HEK293T (cell line): ENCODE results near the gene MR1.

ENCODE experiments used
- BHLHE40 ChIP-seq: fragments of 450-650 bp; IDR thresholded peaks from 2 replicates; pipeline ENCODE4 v1.6.1; 2016; ENCODE audit warnings: mild to moderate bottlenecking, moderate library complexity, borderline replicate concordance
- ELF4 ChIP-seq: fragments of 450-650 bp; IDR thresholded peaks from 2 replicates; pipeline ENCODE4 v1.6.1; 2017; ENCODE audit warnings: antibody characterized with exemption
- FOXM1 ChIP-seq: fragments of 450-650 bp; IDR thresholded peaks from 2 replicates; pipeline ENCODE4 v1.6.1; 2017; ENCODE audit warnings: mild to moderate bottlenecking, borderline replicate concordance
- HDGF ChIP-seq: fragments of 450-650 bp; IDR thresholded peaks from 2 replicates; pipeline ENCODE4 v1.6.1; 2017; ENCODE audit warnings: antibody characterized with exemption, borderline replicate concordance
- LEF1 ChIP-seq: fragments of 450-650 bp; IDR thresholded peaks from 2 replicates; pipeline ENCODE4 v1.6.1; 2017; ENCODE audit warnings: mild to moderate bottlenecking, borderline replicate concordance
- TARDBP ChIP-seq: fragments of 450-650 bp; IDR thresholded peaks from 2 replicates; pipeline ENCODE4 v1.6.1; 2016

GRCh38 chr1:181028615-181029014 lies 5.2 kb upstream of the MR1 start:
- no peak for TF ChIP-seq TARDBP
- no peak for TF ChIP-seq HDGF
- no peak for TF ChIP-seq FOXM1
- TF ChIP-seq ELF4 = no peak
- no peak for TF ChIP-seq LEF1
- TF ChIP-seq BHLHE40 = no peak
